ENCODE measurements around the gene ULK1. TPM values are rescaled to one million over a fixed set of nuclear protein-coding genes. Genes with fewer than 3 reads are reported as not detected.

The ULK1 gene
- total and polyA plus RNA-seq, 3 donors from 2014 or later: 29.2 to 53.5 (median 49.9) TPM

GRCh38 chr12:131849700-131850553 is 44.5 kb upstream of the ULK1 start:
- Histone ChIP-seq H3K27me3 (no peaks in the 10 kb centered on the region), H3K4me1 (no peaks in the 10 kb centered on the region), H3K9me3 (no peaks in the 10 kb centered on the region), H3K27ac (no peak overlapping the region), H3K36me3 (ENCODE audit: low read depth, missing control alignments) (no peaks in the 10 kb centered on the region), H3K4me3 (no peak overlapping the region)
- 90 to 95% methylated on average over 37 to 47 of the region's 47 CpGs for WGBS, 2 donors
- intact Hi-C loops (cut with DNase I; ENCODE audit: low total_unique reads): no loop called here
- DNase-seq: no peak
- no peak for TF ChIP-seq POLR2A (IDR thresholded peaks at IDR 0.05)
- TF ChIP-seq, protein P1, sequence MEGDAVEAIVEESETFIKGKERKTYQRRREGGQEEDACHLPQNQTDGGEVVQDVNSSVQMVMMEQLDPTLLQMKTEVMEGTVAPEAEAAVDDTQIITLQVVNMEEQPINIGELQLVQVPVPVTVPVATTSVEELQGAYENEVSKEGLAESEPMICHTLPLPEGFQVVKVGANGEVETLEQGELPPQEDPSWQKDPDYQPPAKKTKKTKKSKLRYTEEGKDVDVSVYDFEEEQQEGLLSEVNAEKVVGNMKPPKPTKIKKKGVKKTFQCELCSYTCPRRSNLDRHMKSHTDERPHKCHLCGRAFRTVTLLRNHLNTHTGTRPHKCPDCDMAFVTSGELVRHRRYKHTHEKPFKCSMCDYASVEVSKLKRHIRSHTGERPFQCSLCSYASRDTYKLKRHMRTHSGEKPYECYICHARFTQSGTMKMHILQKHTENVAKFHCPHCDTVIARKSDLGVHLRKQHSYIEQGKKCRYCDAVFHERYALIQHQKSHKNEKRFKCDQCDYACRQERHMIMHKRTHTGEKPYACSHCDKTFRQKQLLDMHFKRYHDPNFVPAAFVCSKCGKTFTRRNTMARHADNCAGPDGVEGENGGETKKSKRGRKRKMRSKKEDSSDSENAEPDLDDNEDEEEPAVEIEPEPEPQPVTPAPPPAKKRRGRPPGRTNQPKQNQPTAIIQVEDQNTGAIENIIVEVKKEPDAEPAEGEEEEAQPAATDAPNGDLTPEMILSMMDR (IDR thresholded peaks at IDR 0.05): no peak

GRCh38 chr12:131850856-131851559 is 43.4 kb upstream of the ULK1 start:
- intact Hi-C loops (cut with DNase I; ENCODE audit: low total_unique reads): no loop called here
- H3K4me3 ChIP-seq: no peak overlapping the region
- H3K4me1 ChIP-seq: no peaks in the 10 kb centered on the region
- no peak for DNase-seq
- H3K27me3 ChIP-seq: no peaks in the 10 kb centered on the region
- no peaks in the 10 kb centered on the region for H3K9me3 ChIP-seq
- no peak overlapping the region for H3K27ac ChIP-seq
- TF ChIP-seq, protein P1 (IDR thresholded peaks at IDR 0.05): peak; percentile 28 to 53 (median 44)
- TF ChIP-seq POLR2A (IDR thresholded peaks at IDR 0.05): no peak
- no peaks in the 10 kb centered on the region for H3K36me3 ChIP-seq (ENCODE audit: low read depth, missing control alignments)
- WGBS, 2 donors: 86 to 89% methylated on average over 12 to 30 of the region's 41 CpGs

DNA sequence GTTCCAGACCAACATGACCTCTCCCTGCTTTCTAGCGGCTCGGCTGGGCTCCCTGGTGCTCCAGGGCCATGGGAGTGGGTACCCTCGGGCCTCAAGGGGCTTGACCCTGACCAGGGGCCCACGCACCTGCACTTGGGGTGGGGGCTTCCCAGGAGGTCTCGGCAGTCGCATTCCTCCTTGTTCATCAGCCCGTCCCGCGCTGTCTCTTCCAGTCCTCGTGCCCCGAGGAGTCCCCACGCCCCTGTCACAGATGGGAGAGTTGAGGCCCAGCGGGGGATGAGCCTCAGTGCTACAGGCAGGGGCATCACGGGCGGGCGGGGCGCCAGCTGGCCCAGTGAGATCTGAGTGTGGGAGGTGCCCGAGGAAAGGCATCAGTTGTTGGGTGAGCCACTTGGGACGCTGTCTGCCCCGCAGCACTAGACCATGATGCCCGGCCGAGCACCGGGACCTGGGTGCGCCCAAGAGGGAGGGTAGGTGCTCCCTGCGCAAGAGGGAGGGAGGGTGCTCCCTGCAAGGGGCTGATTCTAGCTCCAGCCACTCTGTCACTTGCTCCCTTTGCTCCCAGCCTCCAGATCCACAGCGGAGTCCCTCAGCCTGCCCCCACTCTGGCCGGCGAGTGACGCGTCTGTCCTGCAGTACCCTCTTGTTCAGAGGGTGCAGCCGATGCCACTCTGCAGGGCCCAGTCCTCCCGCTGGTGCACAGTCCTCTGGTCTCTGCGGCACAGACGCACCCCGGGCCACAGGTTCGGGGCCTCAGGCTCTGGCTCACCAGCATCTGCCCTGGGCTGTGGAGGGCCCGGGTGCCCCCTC is 42.5 kb upstream of the ULK1 start:
- no peaks in the 10 kb centered on the region for H3K36me3 ChIP-seq (ENCODE audit: low read depth, missing control alignments)
- H3K4me3 ChIP-seq: no peak overlapping the region
- H3K27me3 ChIP-seq: no peaks in the 10 kb centered on the region
- no peak overlapping the region for H3K27ac ChIP-seq
- H3K9me3 ChIP-seq: no peaks in the 10 kb centered on the region
- WGBS, 2 donors: 87% methylated on average over 19 to 34 of the region's 37 CpGs
- DNase-seq: no peak
- TF ChIP-seq POLR2A (IDR thresholded peaks at IDR 0.05): no peak
- TF ChIP-seq, protein P1 (IDR thresholded peaks at IDR 0.05): no peak
- H3K4me1 ChIP-seq: no peaks in the 10 kb centered on the region
- intact Hi-C loops (cut with DNase I; ENCODE audit: low total_unique reads): no loop called here

DNA sequence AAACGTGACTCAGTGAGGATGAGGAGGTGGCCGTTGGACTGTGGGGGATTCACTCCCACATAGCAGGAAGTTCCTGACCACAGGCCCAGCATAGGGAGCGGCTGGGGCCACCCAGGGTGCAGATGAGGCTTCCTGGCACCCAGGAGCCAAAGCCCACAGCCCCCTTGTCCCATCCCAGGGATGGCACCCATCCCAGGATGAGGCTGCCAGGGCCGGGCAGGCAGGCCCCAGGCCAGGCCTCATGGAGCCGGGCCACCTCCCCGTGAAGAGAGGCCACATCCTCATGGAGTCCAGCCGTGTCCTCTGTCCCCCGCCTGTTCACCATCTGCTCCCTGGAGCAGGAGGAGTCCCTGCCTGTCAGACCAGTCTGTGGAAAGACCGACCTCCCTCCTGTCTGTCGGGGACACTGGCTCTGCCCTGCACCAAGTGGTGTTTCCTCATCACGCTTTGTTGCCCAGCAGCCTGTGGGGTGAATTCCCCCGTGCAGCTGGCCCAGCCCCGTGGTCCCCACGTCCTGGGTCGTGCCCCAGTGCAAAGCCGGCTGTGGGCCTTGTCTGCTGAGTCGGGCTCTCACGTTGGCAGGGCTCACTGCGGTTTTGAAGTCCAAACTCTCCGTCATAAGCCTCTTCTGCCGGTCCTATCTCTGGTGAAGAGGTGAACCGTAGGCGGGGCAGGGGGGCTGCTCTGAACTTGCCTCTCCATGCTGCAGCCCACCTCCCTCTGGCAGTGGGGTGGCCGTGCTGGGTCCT is 41.7 kb upstream of the ULK1 start:
- intact Hi-C loops (cut with DNase I; ENCODE audit: low total_unique reads): no loop called here
- Histone ChIP-seq H3K4me1 (no peaks in the 10 kb centered on the region), H3K9me3 (no peaks in the 10 kb centered on the region), H3K4me3 (no peak overlapping the region), H3K27ac (no peak overlapping the region), H3K36me3 (ENCODE audit: low read depth, missing control alignments) (no peaks in the 10 kb centered on the region), H3K27me3 (no peaks in the 10 kb centered on the region)
- no peak for DNase-seq
- TF ChIP-seq, protein P1 (IDR thresholded peaks at IDR 0.05): no peak
- no peak for TF ChIP-seq POLR2A (IDR thresholded peaks at IDR 0.05)
- WGBS, 2 donors: 70 to 73% methylated on average over 12 to 23 of the region's 24 CpGs
